ENCODE results near the gene PTK7.
"Not testable (repeated sequence)": the region's sequence is repeated elsewhere in the genome, so short reads cannot be mapped to it uniquely, and the experiment has no call there.

Gene PTK7

GRCh38 chr6:43054206-43054943, 21.7 kb upstream of the PTK7 start:
- DNase-seq (ENCODE audit: low read depth in 2 of 2) = no peak

GRCh38 chr6:43055966-43056365, 20.1 kb upstream of the PTK7 start:
- DNase-seq (ENCODE audit: low read depth in 2 of 2) = no peak

- DNase-seq (ENCODE audit: low read depth in 2 of 2) = no peak
Measured at GRCh38 chr6:43058531-43058930, 17.6 kb upstream of the PTK7 start.

GRCh38 chr6:43059168-43060033, 16.7 kb upstream of the PTK7 start, which contains the start of the genes KLC4 and MRPL2:
KLC4 (plus strand) TSS chr6:43059631; CDS start chr6:43061336, 1,705 bp downstream.
MRPL2 (minus strand) TSS chr6:43059434; CDS start chr6:43059381, 53 bp downstream.
- peak; percentile 95 for DNase-seq (ENCODE audit: low read depth in 2 of 2)

GRCh38 chr6:43060034-43060754, 15.9 kb upstream of the PTK7 start:
- no peak for DNase-seq (ENCODE audit: low read depth in 2 of 2)

GRCh38 chr6:43060755-43061633, 15.1 kb upstream of the PTK7 start:
- DNase-seq (ENCODE audit: low read depth in 2 of 2) = no peak

- no peak for DNase-seq (ENCODE audit: low read depth in 2 of 2)
Measured at GRCh38 chr6:43061861-43062260, 14.3 kb upstream of the PTK7 start.

- no peak for DNase-seq (ENCODE audit: low read depth in 2 of 2)
Measured at GRCh38 chr6:43062818-43063217, 13.3 kb upstream of the PTK7 start.

GRCh38 chr6:43070028-43070632, 6.0 kb upstream of the PTK7 start:
- DNase-seq (ENCODE audit: low read depth in 2 of 2) = no peak

- DNase-seq (ENCODE audit: low read depth in 2 of 2) = no peak
Measured at GRCh38 chr6:43074847-43075669, 1.1 kb upstream of the PTK7 start.

- DNase-seq (ENCODE audit: low read depth in 2 of 2) = no peak
Measured at GRCh38 chr6:43076464-43077332, 584 bp downstream of the PTK7 start.

GRCh38 chr6:43077333-43077809, 1.3 kb downstream of the PTK7 start:
- no peak for DNase-seq (ENCODE audit: low read depth in 2 of 2)

- no peak for DNase-seq (ENCODE audit: low read depth in 2 of 2)
Measured at GRCh38 chr6:43077981-43078511, 1.9 kb downstream of the PTK7 start.

GRCh38 chr6:43078691-43079090, 2.6 kb downstream of the PTK7 start:
- DNase-seq (ENCODE audit: low read depth in 2 of 2) = no peak

- DNase-seq (ENCODE audit: low read depth in 2 of 2) = no peak
Measured at GRCh38 chr6:43081043-43081442, 4.9 kb downstream of the PTK7 start.

- DNase-seq (ENCODE audit: low read depth in 2 of 2) = not testable (repeated sequence)
Measured at GRCh38 chr6:43081922-43082321, 5.8 kb downstream of the PTK7 start.

GRCh38 chr6:43082806-43083655, 6.9 kb downstream of the PTK7 start:
- DNase-seq (ENCODE audit: low read depth in 2 of 2) = no peak
